HG03135 (cell line): ENCODE results near the gene INCA1.
A peak's percentile ranks its signal among the peaks of the same experiment; 100 is the strongest.
"Not testable (repeated sequence)": the region's sequence is repeated elsewhere in the genome, so short reads cannot be mapped to it uniquely, and the experiment has no call there.

ENCODE experiments used
- ATAC-seq: cut with Tn5 transposase; IDR thresholded peaks from one replicate; pipeline ENCODE4 v1.9.1; 2021; ENCODE audit warnings: mild to moderate bottlenecking, moderate library complexity; ENCODE audit not compliant: unreplicated experiment

Gene INCA1

GRCh38 chr17:4997302-4998026 is at the start of gene INCA1, which contains the start of gene KIF1C:
INCA1 (minus strand) TSS chr17:4997522; CDS start chr17:4994437, 3,085 bp downstream.
KIF1C (plus strand) TSS chr17:4997950; CDS start chr17:5000247, 2,297 bp downstream.
- peak; percentile 77 for ATAC-seq

GRCh38 chr17:5045496-5045895 is 48.2 kb upstream of the INCA1 start:
- no peak for ATAC-seq

- ATAC-seq = no peak
Measured at GRCh38 chr17:5044630-5045029, 47.3 kb upstream of the INCA1 start.

GRCh38 chr17:5043524-5043923 is 46.2 kb upstream of the INCA1 start:
- ATAC-seq = no peak

- no peak for ATAC-seq
Measured at GRCh38 chr17:5042157-5043022, 45.1 kb upstream of the INCA1 start.

DNA sequence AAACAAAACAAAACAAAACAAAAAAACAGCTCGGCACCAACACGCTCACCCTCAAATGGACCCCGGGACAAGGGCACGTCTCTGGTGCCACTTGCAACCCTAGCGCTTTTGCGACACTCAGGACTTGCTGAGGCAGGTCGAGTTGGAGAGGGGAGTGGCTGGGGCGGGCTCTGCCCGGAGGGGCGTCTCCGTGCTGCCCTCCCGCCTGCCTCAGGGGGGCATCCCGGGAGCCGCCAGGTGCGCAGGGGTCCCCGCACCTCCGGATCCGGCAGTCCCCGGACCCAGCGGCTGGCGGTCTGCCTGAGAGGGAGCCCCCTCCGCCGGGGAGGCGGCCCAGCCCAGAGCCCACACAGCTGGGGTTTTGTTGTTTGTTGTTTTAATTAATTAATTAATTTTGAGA is 38.0 kb upstream of the INCA1 start, which contains the start of gene SLC52A1:
Gene SLC52A1, minus strand, starts transcription at position 112 of the 400 bp plus-strand sequence. CDS start 820 bp downstream, outside the sequence.
- no peak for ATAC-seq

GRCh38 chr17:5034651-5035050 is 37.3 kb upstream of the INCA1 start:
- ATAC-seq = no peak

GRCh38 chr17:5034063-5034462 is 36.7 kb upstream of the INCA1 start:
- ATAC-seq = no peak

- ATAC-seq = no peak
Measured at GRCh38 chr17:5033352-5034015, 36.2 kb upstream of the INCA1 start.

DNA sequence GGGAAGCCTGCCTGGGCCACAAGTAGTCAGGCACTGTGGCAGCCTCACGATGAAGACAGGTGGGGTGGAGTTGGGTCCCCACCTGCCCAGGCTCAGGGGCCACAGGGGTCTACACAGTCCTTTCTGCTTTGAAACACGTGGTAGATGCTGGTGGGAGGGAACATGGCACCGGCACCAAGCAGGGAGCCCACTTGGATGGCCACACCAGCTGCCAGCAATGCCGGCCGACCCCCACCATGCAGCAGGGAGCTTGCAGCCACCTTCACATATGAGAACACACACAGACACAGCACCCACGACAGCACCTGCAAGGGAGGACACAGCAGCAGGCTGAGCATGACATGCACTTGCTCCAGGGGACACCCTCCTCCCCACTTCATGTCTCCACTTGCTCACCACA is 35.5 kb upstream of the INCA1 start:
- ATAC-seq = no peak

GRCh38 chr17:5031365-5032082 is 34.2 kb upstream of the INCA1 start:
- ATAC-seq = peak; percentile 70

GRCh38 chr17:5030168-5030567 is 32.8 kb upstream of the INCA1 start:
- not testable (repeated sequence) for ATAC-seq

GRCh38 chr17:5027916-5028315 is 30.6 kb upstream of the INCA1 start:
- no peak for ATAC-seq

GRCh38 chr17:5027299-5027698 is 30.0 kb upstream of the INCA1 start:
- ATAC-seq = no peak

GRCh38 chr17:5024604-5025003 is 27.3 kb upstream of the INCA1 start:
- no peak for ATAC-seq

- ATAC-seq = no peak
Measured at GRCh38 chr17:5023588-5024147, 26.3 kb upstream of the INCA1 start.

DNA sequence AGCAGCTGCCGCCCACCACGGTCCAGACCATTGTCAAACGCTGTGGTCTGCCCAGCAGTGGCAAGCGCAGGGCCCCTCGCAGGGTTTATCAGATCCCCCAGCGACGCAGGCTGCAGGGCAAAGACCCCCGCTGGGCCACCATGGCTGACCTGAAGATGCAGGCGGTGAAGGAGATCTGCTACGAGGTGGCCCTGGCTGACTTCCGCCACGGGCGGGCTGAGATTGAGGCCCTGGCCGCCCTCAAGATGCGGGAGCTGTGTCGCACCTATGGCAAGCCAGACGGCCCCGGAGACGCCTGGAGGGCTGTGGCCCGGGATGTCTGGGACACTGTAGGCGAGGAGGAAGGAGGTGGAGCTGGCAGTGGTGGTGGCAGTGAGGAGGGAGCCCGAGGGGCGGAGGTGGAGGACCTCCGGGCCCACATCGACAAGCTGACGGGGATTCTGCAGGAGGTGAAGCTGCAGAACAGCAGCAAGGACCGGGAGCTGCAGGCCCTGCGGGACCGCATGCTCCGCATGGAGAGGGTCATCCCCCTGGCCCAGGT is 24.9 kb upstream of the INCA1 start:
- no peak for ATAC-seq

DNA sequence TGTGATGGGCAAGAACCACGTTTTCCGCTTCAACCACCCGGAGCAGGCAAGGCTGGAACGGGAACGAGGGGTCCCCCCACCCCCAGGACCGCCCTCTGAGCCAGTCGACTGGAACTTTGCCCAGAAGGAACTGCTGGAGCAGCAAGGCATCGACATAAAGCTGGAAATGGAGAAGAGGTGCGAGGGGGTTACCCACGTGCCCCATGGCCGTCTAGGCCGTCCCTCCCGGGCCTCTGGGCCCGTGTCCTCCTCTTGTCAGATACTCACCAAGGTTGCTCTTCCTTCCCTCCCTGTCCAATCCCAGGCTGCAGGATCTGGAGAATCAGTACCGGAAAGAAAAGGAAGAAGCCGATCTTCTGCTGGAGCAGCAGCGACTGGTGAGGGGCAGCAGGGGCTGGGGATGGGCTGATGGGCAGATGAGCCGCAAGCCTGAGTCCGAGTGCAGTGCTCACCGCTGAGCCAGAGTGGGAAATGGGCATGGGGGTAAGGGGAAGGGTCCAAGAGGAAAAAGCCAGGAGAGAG is 23.2 kb upstream of the INCA1 start:
- no peak for ATAC-seq

DNA sequence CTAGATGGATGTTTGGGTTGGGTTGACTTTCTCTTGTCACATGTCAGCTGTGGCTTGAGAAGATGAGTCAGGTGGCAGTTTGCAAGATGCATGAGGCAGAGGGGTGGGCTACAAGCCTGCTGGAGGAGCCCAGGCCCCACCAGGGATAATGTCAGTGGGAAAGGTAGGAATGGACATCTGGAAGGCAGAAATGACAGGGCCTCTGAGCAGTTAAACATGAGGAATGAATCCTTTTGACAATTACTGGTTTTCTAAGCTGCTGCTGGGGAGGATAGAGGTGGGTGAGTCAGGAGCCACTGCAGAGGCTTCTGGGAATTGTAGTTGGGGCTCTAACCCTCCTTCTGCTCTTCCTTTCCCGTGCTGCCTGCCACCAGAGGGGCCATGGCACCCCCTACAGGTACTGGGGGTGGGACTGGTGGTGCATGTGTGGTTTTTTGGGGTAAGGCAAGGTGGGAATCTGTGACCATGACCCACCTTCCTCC is 22.2 kb upstream of the INCA1 start:
- no peak for ATAC-seq

DNA sequence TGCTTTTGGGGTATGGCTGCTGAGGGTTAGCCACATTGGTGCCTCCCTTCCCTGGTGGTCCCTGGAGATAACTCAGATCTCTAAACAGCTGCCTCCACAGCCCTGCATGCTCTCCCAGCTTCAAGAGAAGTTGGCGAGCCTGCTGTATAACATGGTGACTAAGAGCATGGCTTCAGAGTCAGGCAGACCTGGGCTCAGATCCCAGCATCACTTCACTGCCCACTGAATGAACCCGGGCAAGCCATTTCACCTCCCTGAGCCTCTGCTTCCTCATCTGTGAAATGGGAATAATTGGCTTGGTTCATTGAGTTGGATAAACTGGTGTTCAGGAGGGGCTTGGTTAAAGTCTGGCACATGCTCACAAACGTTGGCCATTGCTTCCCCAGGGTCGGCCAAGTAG is 17.0 kb upstream of the INCA1 start:
- ATAC-seq = no peak
